ENCODE data around the gene CPSF4. TPM values are rescaled to one million over a fixed set of nuclear protein-coding genes. Genes with fewer than 3 reads are reported as not detected.

CPSF4 gene
- total and polyA plus RNA-seq, 2 donors (not counting 1 experiment from before 2014, with no cell fraction given) = 52.9 to 63.2 TPM

DNA sequence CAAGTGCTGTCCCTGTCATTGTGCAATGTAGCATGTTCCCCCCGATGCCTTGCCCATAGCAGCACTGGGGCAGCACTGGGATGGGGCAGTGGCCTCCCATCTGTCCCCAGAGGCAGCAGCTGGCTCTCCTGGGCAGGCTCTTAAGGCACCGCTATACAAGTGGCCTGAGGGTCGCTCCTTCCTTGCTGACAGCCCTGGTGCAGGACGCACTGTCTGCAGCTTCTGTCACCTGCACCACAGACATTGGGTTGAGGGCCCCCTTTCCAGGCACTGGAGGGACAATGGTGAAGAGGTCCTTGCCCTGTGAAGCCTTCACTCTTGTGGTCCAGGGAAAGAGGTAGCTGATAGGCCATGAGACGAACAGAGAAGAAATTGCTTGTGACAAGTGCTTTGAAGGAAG, 10.6 kb downstream of the CPSF4 start:
- no peak overlapping the region for H3K27ac Mint-ChIP-seq
- no peak overlapping the region for H2AFZ ChIP-seq (ENCODE audit: insufficient read depth, low read depth, low read length, poor library complexity, severe bottlenecking)
- POLR2A ChIA-PET = interaction anchor here (0.6 kb wide), 1 partner anchor 159 kb away, joined by 3 read pairs; no protein-coding TSS in a partner anchor
- TF ChIP-seq EZH2 (IDR thresholded peaks at IDR 0.05; ENCODE audit: borderline replicate concordance, insufficient read depth, low read depth, low read length, poor library complexity, severe bottlenecking) = no peak
- TF ChIP-seq, protein P1, sequence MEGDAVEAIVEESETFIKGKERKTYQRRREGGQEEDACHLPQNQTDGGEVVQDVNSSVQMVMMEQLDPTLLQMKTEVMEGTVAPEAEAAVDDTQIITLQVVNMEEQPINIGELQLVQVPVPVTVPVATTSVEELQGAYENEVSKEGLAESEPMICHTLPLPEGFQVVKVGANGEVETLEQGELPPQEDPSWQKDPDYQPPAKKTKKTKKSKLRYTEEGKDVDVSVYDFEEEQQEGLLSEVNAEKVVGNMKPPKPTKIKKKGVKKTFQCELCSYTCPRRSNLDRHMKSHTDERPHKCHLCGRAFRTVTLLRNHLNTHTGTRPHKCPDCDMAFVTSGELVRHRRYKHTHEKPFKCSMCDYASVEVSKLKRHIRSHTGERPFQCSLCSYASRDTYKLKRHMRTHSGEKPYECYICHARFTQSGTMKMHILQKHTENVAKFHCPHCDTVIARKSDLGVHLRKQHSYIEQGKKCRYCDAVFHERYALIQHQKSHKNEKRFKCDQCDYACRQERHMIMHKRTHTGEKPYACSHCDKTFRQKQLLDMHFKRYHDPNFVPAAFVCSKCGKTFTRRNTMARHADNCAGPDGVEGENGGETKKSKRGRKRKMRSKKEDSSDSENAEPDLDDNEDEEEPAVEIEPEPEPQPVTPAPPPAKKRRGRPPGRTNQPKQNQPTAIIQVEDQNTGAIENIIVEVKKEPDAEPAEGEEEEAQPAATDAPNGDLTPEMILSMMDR (IDR thresholded peaks at IDR 0.05) = no peak
- no peaks in the 10 kb centered on the region for H3K27me3 Mint-ChIP-seq
- no peaks in the 10 kb centered on the region for H3K27me3 ChIP-seq (replicated peaks in 1 of 4; ENCODE audit: control extremely low read depth in 1 of 4, control insufficient read depth in 3 of 4, insufficient read depth in 4 of 4, low read length in 3 of 4)
- peaks cover 40% of the 10 kb centered on the region for H3K79me2 ChIP-seq (ENCODE audit: control insufficient read depth, insufficient read depth, low read length)
- H3K4me3 Mint-ChIP-seq = no peak overlapping the region
- no peak overlapping the region for H3K4me2 ChIP-seq (replicated peaks; ENCODE audit: low read depth, low read length, poor library complexity, severe bottlenecking)
- H3K4me1 ChIP-seq (ENCODE audit: control insufficient read depth in 2 of 2, insufficient read depth in 2 of 2, low read length in 2 of 2) = peaks cover 0 to 5% of the 10 kb centered on the region in 2 donors
- H4K20me1 ChIP-seq (ENCODE audit: control insufficient read depth, insufficient read depth, low read length, poor library complexity, severe bottlenecking) = no peaks in the 10 kb centered on the region
- no peak overlapping the region for H3K27ac ChIP-seq (ENCODE audit: low read length in 2 of 2)
- 96% methylated on average over 5 of the region's 5 CpGs for WGBS (ENCODE audit: insufficient coverage)
- peaks cover 2 to 71% of the 10 kb centered on the region in 2 experiments for H3K36me3 ChIP-seq (replicated peaks in 1 of 2; ENCODE audit: control extremely low read depth in 1 of 2, control insufficient read depth in 1 of 2, extremely low read depth in 1 of 2, insufficient read depth in 2 of 2, low read length in 1 of 2)
- H3K9me3 Mint-ChIP-seq (ENCODE audit: insufficient read depth) = no peaks in the 10 kb centered on the region
- CTCF ChIA-PET = interaction anchor here (0.7 kb wide), 1 partner anchor 13 kb away, joined by 3 read pairs; no protein-coding TSS in a partner anchor
- H3K4me1 Mint-ChIP-seq = peaks cover 4% of the 10 kb centered on the region
- no peak for ATAC-seq (ENCODE audit: low read depth)
- intact Hi-C loops (cut with micrococcal nuclease) = no loop called here
- H3K9me3 ChIP-seq (ENCODE audit: control extremely low read depth in 1 of 3, control insufficient read depth in 2 of 3, insufficient read depth in 1 of 3, low read length in 2 of 3) = no peaks in the 10 kb centered on the region
- DNase-seq = no peak
- H3K4me3 ChIP-seq (ENCODE audit: control extremely low read depth in 1 of 5, extremely low read depth in 1 of 5, insufficient read depth in 1 of 5, low read depth in 2 of 5, low read length in 4 of 5) = no peak overlapping the region
- H3K9ac ChIP-seq (ENCODE audit: low read length) = no peak overlapping the region

DNA sequence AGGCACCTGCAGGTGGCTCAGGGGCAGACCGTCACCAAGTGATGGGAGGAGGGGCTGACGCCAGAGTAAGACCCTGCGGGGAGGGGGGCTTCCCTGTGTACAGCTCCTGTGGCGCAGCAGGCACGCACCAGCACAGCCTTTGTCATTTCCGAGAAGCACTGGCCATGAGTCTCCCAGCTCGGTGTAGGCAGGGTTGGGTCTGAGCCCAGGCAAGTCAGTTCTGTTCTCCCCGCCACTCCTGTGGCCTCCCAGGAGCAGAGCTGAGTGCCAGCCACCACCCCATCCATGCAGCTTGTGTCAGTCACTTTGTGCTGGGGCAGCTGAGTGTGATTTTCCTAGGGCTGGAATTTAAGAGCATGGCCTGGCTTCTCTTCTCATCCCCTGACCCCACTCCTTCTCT, 13.2 kb downstream of the CPSF4 start:
- no peak for DNase-seq
- no peak overlapping the region for H3K4me3 Mint-ChIP-seq
- H3K27ac Mint-ChIP-seq = no peak overlapping the region
- Histone ChIP-seq H4K20me1 (ENCODE audit: control insufficient read depth, insufficient read depth, low read length, poor library complexity, severe bottlenecking) (peaks cover 8% of the 10 kb centered on the region), H2AFZ (ENCODE audit: insufficient read depth, low read depth, low read length, poor library complexity, severe bottlenecking) (no peak overlapping the region), H3K79me2 (ENCODE audit: control insufficient read depth, insufficient read depth, low read length) (peaks cover 44% of the 10 kb centered on the region), H3K27ac (ENCODE audit: low read length in 2 of 2) (no peak overlapping the region), H3K9ac (ENCODE audit: low read length) (no peak overlapping the region), H3K9me3 (ENCODE audit: control extremely low read depth in 1 of 3, control insufficient read depth in 2 of 3, insufficient read depth in 1 of 3, low read length in 2 of 3) (no peaks in the 10 kb centered on the region), H3K4me3 (ENCODE audit: control extremely low read depth in 1 of 5, extremely low read depth in 1 of 5, insufficient read depth in 1 of 5, low read depth in 2 of 5, low read length in 4 of 5) (no peak overlapping the region), H3K4me1 (ENCODE audit: control insufficient read depth in 2 of 2, insufficient read depth in 2 of 2, low read length in 2 of 2) (no peaks in the 10 kb centered on the region), H3K4me2 (replicated peaks; ENCODE audit: low read depth, low read length, poor library complexity, severe bottlenecking) (no peak overlapping the region), H3K27me3 (replicated peaks in 1 of 4; ENCODE audit: control extremely low read depth in 1 of 4, control insufficient read depth in 3 of 4, insufficient read depth in 4 of 4, low read length in 3 of 4) (no peaks in the 10 kb centered on the region), H3K36me3 (replicated peaks in 1 of 2; ENCODE audit: control extremely low read depth in 1 of 2, control insufficient read depth in 1 of 2, extremely low read depth in 1 of 2, insufficient read depth in 2 of 2, low read length in 1 of 2) (peaks cover 0 to 66% of the 10 kb centered on the region in 2 experiments)
- POLR2A ChIA-PET = no interaction called here
- no peaks in the 10 kb centered on the region for H3K9me3 Mint-ChIP-seq (ENCODE audit: insufficient read depth)
- intact Hi-C loops (cut with micrococcal nuclease) = no loop called here
- CTCF ChIA-PET = no interaction called here
- WGBS (ENCODE audit: insufficient coverage) = 96% methylated on average over 8 of the region's 8 CpGs
- no peaks in the 10 kb centered on the region for H3K27me3 Mint-ChIP-seq
- H3K4me1 Mint-ChIP-seq = no peaks in the 10 kb centered on the region
- no peak for TF ChIP-seq EZH2 (IDR thresholded peaks at IDR 0.05; ENCODE audit: borderline replicate concordance, insufficient read depth, low read depth, low read length, poor library complexity, severe bottlenecking)
- TF ChIP-seq, protein P1 (IDR thresholded peaks at IDR 0.05) = no peak
- ATAC-seq (ENCODE audit: low read depth) = no peak
